GM12891 (cell line): Measurements from ENCODE around the gene QSOX2.

Experiments used
- DNase-seq: peaks from one replicate; pipeline ENCODE4 v3.0.0; 2011; ENCODE audit warnings: low spot score; ENCODE audit not compliant: insufficient read length
- FAIRE-seq: peaks from 2 replicates; lab custom pipeline; 2011; peaks lifted over from hg19 to GRCh38; lab: Jason Lieb, UNC
- PAX5 ChIP-seq: IDR thresholded peaks from 2 replicates; pipeline ENCODE4 v1.6.1; 2011; ENCODE audit warnings: low read length, moderate library complexity, mild to moderate bottlenecking; ENCODE audit not compliant: insufficient read depth, severe bottlenecking
- POLR2A ChIP-seq: IDR thresholded peaks from 2 replicates; pipeline ENCODE4 v1.6.1; 2011; ENCODE audit warnings: low read depth, low read length, control low read depth
- POLR2AphosphoS5 ChIP-seq: IDR thresholded peaks from 2 replicates; pipeline ENCODE4 v1.6.1; 2011; ENCODE audit warnings: low read depth, low read length, control low read depth
- POU2F2 ChIP-seq: IDR thresholded peaks from 2 replicates; pipeline ENCODE4 v1.6.1; 2011; ENCODE audit warnings: low read depth, mild to moderate bottlenecking, control low read depth, low read length, moderate library complexity
- SPI1 ChIP-seq: IDR thresholded peaks from 2 replicates; pipeline ENCODE4 v1.6.1; 2011; ENCODE audit warnings: low read depth, low read length, control low read depth
- TAF1 ChIP-seq: IDR thresholded peaks from 2 replicates; pipeline ENCODE4 v1.6.1; 2011; ENCODE audit warnings: low read depth, low read length, control low read depth

Gene QSOX2

DNA sequence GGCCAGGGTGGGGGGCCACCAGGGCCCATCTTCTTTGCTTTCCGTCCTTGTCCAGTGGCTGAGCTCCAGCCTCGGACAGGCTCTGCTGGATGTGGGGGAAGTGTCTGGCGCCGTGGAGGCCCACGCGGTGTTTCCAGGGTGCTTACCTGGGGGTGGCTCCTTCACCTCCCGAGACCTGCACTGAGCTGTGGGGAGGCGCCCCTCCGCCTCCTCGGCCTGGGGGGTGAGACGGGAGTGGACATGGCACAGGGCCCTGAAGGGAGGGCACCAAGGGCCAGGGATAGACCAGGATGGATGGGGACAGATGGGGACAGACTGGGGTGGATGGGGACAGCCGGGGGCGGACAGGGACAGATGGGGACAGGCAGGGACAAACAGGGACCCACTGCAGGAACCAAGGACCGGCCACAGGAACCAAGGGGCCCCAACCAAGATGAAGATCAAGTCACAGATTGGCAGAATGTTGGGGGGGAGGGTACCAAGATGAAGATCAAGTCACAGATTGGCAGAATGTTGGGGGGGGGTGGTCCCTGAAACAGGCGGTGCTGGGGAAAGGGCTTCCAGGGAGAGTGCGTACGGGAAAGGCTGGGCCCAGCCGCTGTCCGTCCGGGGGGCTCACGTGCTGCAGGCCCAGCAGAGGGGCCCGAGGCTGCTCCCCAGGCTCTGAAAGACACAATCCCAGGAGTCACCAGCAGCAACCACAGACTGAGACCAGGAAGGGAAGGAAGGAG lies 13.3 kb upstream of the QSOX2 start:
- FAIRE-seq (no peak), DNase-seq (no peak)

GRCh38 chr9:136258299-136258625 lies 12.7 kb upstream of the QSOX2 start:
- DNase-seq: no peak
- TF ChIP-seq SPI1 (no peak), POLR2AphosphoS5 (no peak), POLR2A (no peak), PAX5 (no peak), POU2F2 (no peak), TAF1 (no peak)
- no peak for FAIRE-seq

More for the DNA sequence above, 13.3 kb upstream of the QSOX2 start:
- no peak for TF ChIP-seq SPI1
- no peak for TF ChIP-seq POLR2A
- TF ChIP-seq POLR2AphosphoS5: no peak
- TF ChIP-seq TAF1: no peak
- no peak for TF ChIP-seq PAX5
- no peak for TF ChIP-seq POU2F2

- no peak for DNase-seq
- no peak for TF ChIP-seq POU2F2
- TF ChIP-seq TAF1: no peak
- no peak for TF ChIP-seq SPI1
- TF ChIP-seq POLR2AphosphoS5: no peak
- no peak for TF ChIP-seq PAX5
- TF ChIP-seq POLR2A: no peak
- FAIRE-seq: no peak
Observed at GRCh38 chr9:136257381-136258298, 12.0 kb upstream of the QSOX2 start.

DNA sequence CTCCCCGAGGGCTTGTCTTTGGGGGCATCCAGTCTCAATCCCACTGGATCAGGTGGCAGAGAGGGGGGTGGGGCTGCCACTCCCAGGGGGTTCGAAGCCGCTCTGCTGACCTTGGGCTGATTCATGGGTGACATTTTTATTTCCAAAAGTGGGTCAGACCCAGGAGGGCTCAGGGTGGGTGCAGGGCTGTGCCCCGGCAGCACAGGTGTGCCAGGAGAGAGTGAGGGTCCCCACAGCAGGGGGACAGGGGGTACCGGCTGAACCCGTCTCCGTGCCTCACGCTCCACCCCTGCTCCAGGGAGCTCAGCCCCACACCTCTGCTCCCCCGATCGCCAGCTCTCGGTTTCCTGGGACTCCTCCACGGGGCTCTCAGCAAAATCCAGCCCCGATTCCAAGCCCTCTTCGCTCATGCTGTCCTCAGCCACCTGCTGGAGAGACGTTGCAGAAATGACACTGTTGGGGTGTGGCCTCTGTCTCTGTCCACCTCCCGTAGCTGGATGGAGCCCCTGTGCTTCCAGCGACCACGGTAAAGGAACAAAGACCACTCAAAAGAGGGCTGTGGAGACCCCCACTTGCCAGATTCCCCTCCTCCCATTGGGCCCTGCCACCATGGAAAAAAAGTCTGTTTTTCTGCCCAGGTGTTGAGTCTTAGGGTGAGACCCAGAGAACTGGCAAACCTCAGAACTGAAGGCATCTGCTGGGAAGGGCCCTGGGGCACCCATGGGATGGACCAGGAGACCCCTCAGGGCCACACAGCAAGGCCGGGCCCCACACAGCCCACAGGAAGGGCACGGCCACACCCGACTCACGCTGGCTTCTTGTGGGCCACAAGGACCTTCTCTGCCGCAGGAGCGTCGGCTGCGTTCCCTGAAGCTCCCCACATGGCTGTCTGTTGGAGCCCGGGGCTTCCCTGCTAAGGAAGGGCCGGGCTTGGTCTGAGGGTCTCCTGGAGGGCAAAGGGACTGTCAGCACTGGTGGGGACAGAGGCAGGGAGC lies 10.6 kb upstream of the QSOX2 start:
- FAIRE-seq (no peak), DNase-seq (no peak)
- TF ChIP-seq SPI1: no peak
- no peak for TF ChIP-seq POLR2A
- TF ChIP-seq POLR2AphosphoS5: no peak
- TF ChIP-seq PAX5: no peak
- no peak for TF ChIP-seq POU2F2
- TF ChIP-seq TAF1: no peak

- TF ChIP-seq PAX5 (no peak), POU2F2 (no peak)
- DNase-seq (no peak), FAIRE-seq (no peak)
Observed at GRCh38 chr9:136255166-136255538, 9.5 kb upstream of the QSOX2 start.

DNA sequence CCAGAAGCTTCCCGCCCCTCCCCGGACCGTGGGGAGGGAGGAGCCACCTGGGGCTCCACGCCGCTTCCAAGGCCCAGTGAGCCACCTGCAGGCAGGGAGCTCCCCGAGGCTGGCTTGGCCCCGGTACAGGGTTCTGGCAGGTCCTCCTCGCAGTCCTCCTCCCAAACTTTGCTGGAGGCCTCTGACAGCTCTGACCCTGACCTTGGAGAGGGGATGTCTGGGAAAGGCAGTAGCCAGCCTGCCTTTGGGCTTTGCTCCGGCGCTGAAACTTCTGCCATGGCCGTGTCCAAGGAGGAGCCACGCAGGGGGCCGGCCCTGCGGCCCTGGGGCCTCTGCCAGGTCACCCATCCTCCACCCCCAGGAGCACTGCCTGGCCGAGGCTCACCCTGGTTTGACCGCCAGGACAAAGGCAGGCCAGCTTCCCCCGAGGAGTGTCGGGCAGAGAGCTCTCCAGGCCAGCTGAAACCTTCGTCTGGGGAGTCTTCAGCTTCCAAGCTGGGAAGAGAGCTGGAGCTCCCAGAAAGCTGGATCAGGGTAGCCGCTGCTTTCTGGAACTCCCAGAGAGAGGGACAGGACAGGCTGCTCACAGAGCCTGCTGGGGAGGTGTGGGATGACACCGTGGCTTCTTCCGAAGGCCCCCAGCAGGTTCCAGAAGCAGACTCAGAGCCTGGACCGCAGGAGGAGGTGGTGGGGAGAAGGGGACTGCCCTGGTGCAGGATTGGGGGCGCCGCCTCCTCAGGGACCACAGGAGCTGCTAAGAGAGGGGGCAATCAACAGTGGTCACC lies 9.0 kb upstream of the QSOX2 start:
- DNase-seq (no peak), FAIRE-seq (no peak)
- TF ChIP-seq POU2F2 (no peak), POLR2AphosphoS5 (no peak), PAX5 (no peak), POLR2A (no peak), SPI1 (no peak), TAF1 (no peak)

GRCh38 chr9:136253246-136254130 lies 7.9 kb upstream of the QSOX2 start:
- FAIRE-seq: no peak

GRCh38 chr9:136252846-136253245 lies 7.2 kb upstream of the QSOX2 start:
- TF ChIP-seq POLR2A (no peak), SPI1 (no peak), POLR2AphosphoS5 (no peak), POU2F2 (no peak), PAX5 (no peak), TAF1 (no peak)
- DNase-seq: no peak
- FAIRE-seq: no peak

More at GRCh38 chr9:136253246-136254130, 7.9 kb upstream of the QSOX2 start:
- TF ChIP-seq POLR2AphosphoS5 (no peak), POU2F2 (no peak), TAF1 (no peak), PAX5 (no peak), POLR2A (no peak), SPI1 (no peak)
- no peak for DNase-seq
